K562 (cell line): ENCODE data around the gene TTLL11. TPM values are rescaled to one million over a fixed set of nuclear protein-coding genes. Genes with fewer than 3 reads are reported as not detected.

Experiments
- ATAC-seq: fragments of 200-7000 bp; cut with Tn5 transposase; 3 replicates; pipeline ENCODE4 v1.9.1; 2020; ENCODE audit warnings: moderate library complexity
- BruUV-seq: library from RNA; stranded (reverse); fragments of 400-500 nt; replicated peaks from 2 replicates; lab custom pipeline; 2021; lab: Mats Ljungman, UMichigan
- CTCF ChIA-PET: fragments of 300-600 bp; formaldehyde crosslinking; extraction: SDS; loops from one replicate; lab custom pipeline; 2021; ENCODE audit warnings: low intra/inter-chr PET ratio; lab: Yijun Ruan, JAX
- POLR2A ChIA-PET: fragments of 300-600, 350-650 bp; sonication (Branson Sonifier 250); formaldehyde crosslinking; extraction: SDS; loops from one replicate; lab custom pipeline; 2021; ENCODE audit warnings: antibody characterized with exemption, inconsistent platforms; lab: Yijun Ruan, JAX
- DNase-seq, 4 experiments: peaks; one replicate each; pipeline versions ENCODE4 v3.0.0 to v3.0.0-alpha.2; 2011 to 2018; ENCODE audit warnings: low spot score in 3 of 4, mixed read lengths in 3 of 4; ENCODE audit errors: extremely low read depth in 1 of 4
- FAIRE-seq: peaks from 2 replicates; lab custom pipeline; 2011; peaks lifted over from hg19 to GRCh38; lab: Jason Lieb, UNC
- H2AFZ ChIP-seq: 2 replicates; pipeline ENCODE4 v1.6.0; 2011; ENCODE audit warnings: low read depth, low read length, control low read depth, inconsistent platforms
- H3K27ac ChIP-seq: fragments of 200-600 bp; 3 replicates; pipeline ENCODE4 v1.8.0; 2011; ENCODE audit warnings: low read depth, mild to moderate bottlenecking, control low read depth, inconsistent platforms, low read length, moderate library complexity, mixed read lengths; ENCODE audit errors: extremely low read depth
- H3K27me3 ChIP-seq, 2 experiments: fragments of 300-600 bp in 1 of 2; 2 replicates in 1 of 2; 3 replicates in 1 of 2; pipeline versions ENCODE4 v1.6.0 to v1.8.0; 2011; ENCODE audit warnings: inconsistent platforms in 2 of 2, low read length in 2 of 2, mild to moderate bottlenecking in 1 of 2, mixed read lengths in 1 of 2, moderate library complexity in 1 of 2; ENCODE audit not compliant: control insufficient read depth in 2 of 2, insufficient read depth in 2 of 2
- H3K36me3 ChIP-seq: fragments of 300-600 bp; 3 replicates; pipeline ENCODE4 v1.8.0; 2011; ENCODE audit warnings: mild to moderate bottlenecking, low read length, inconsistent platforms; ENCODE audit not compliant: control insufficient read depth, insufficient read depth
- H3K4me1 ChIP-seq, 2 experiments: fragments of 200-600 bp in 1 of 2; replicated peaks in 1 of 2; 2 replicates in 1 of 2; 3 replicates in 1 of 2; pipeline versions ENCODE4 v1.5.1 to v1.8.0; 2011; ENCODE audit warnings: inconsistent platforms in 2 of 2, low read length in 2 of 2, mild to moderate bottlenecking in 1 of 2, mixed read lengths in 1 of 2, moderate library complexity in 1 of 2; ENCODE audit not compliant: control insufficient read depth in 2 of 2, insufficient read depth in 2 of 2
- H3K4me2 ChIP-seq: 2 replicates; pipeline ENCODE4 v1.6.1; 2011; ENCODE audit warnings: low read length, control low read depth, inconsistent platforms, mixed read lengths; ENCODE audit not compliant: insufficient read depth
- H3K4me3 ChIP-seq: fragments of 200-600 bp; sonication (generic), shearing (Covaris generic); 2 replicates; pipeline ENCODE4 v1.5.1; 2016; ENCODE audit warnings: control low read depth, inconsistent platforms
- H3K79me2 ChIP-seq: fragments of 200-600 bp; 3 replicates; pipeline ENCODE4 v1.8.0; 2011; ENCODE audit warnings: low read length, inconsistent platforms; ENCODE audit not compliant: control insufficient read depth, insufficient read depth
- H3K9ac ChIP-seq, 2 experiments: 2 replicates each; pipeline versions ENCODE4 v1.6.0 to v1.6.1; 2011; ENCODE audit warnings: low read depth in 2 of 2, low read length in 2 of 2, control low read depth in 1 of 2, inconsistent platforms in 1 of 2, mild to moderate bottlenecking in 1 of 2, mixed read lengths in 1 of 2; ENCODE audit not compliant: insufficient read depth in 1 of 2
- H3K9me1 ChIP-seq: one replicate; pipeline ENCODE4 v1.6.0; 2011; ENCODE audit warnings: inconsistent platforms, mild to moderate bottlenecking, low read length, moderate library complexity; ENCODE audit not compliant: control insufficient read depth, insufficient read depth
- H3K9me3 ChIP-seq: replicated peaks from 2 replicates; pipeline ENCODE4 v1.5.1; 2011; ENCODE audit warnings: low read depth, low read length, inconsistent platforms; ENCODE audit not compliant: control insufficient read depth, insufficient read depth
- H4K20me1 ChIP-seq: replicated peaks from 2 replicates; pipeline ENCODE4 v1.6.1; 2011; ENCODE audit warnings: low read length, inconsistent platforms, mixed read lengths; ENCODE audit not compliant: control insufficient read depth, insufficient read depth
- CEBPB ChIP-seq: fragments of 450-650 bp; IDR thresholded peaks from 2 replicates; pipeline ENCODE4 v1.6.1; 2016; ENCODE audit warnings: missing genetic modification characterization, missing compliant biosample characterization
- HDAC1 ChIP-seq, 2 experiments: fragments of 450-650 bp; IDR thresholded peaks; 2 replicates each; pipeline ENCODE4 v1.6.1; 2016 to 2017; ENCODE audit warnings: inconsistent platforms in 1 of 2, mild to moderate bottlenecking in 1 of 2, moderate library complexity in 1 of 2
- HDAC8 ChIP-seq: fragments of 450-650 bp; IDR thresholded peaks from 2 replicates; pipeline ENCODE4 v1.6.1; 2016; ENCODE audit warnings: mild to moderate bottlenecking, missing genetic modification characterization, moderate library complexity, missing compliant biosample characterization
- HNRNPLL ChIP-seq: fragments of 200-400 bp; formaldehyde crosslinking; IDR thresholded peaks from 2 replicates; pipeline ENCODE4 v1.6.1; 2017; ENCODE audit warnings: low read length, low read depth, mild to moderate bottlenecking; ENCODE audit not compliant: poor library complexity, severe bottlenecking
- ID3 ChIP-seq, 2 experiments: fragments of 250-450 bp in 1 of 2; fragments of 450-650 bp in 1 of 2; sonication (Bioruptor Pico) in 1 of 2; IDR thresholded peaks; 2 replicates each; pipeline versions ENCODE4 v1.6.1 to v1.8.0; 2016 to 2021; ENCODE audit warnings: mild to moderate bottlenecking in 2 of 2, moderate library complexity in 2 of 2, missing compliant biosample characterization in 1 of 2, missing genetic modification characterization in 1 of 2
- NCOR1 ChIP-seq: fragments of 450-650 bp; IDR thresholded peaks from 2 replicates; pipeline ENCODE4 v1.6.1; 2016; ENCODE audit warnings: mild to moderate bottlenecking, moderate library complexity
- RNF2 ChIP-seq: sonication (generic); IDR thresholded peaks from 2 replicates; pipeline ENCODE4 v1.6.1; 2016
- SMARCA4 ChIP-seq: fragments of 450-650 bp; IDR thresholded peaks from 2 replicates; pipeline ENCODE4 v1.6.1; 2016
- TEAD2 ChIP-seq: fragments of 450-650 bp; IDR thresholded peaks from 2 replicates; pipeline ENCODE4 v1.6.1; 2016; ENCODE audit warnings: missing genetic modification characterization, control low read depth, missing compliant biosample characterization
- ZNF239 ChIP-seq: fragments of 250-450 bp; sonication (Bioruptor Pico); IDR thresholded peaks from 2 replicates; pipeline ENCODE4 v1.4.0; 2020; ENCODE audit warnings: mild to moderate bottlenecking
- WGBS: fragments of 100-300 bp; shearing (Covaris generic); methylation state at CpG from one replicate; pipeline ENCODE4 v1.1.6; 2016; ENCODE audit warnings: low coverage, mixed read lengths; ENCODE audit not compliant: insufficient coverage; ENCODE audit errors: missing lambda C conversion rate; 5-methylcytosine and 5-hydroxymethylcytosine counted together
- in situ Hi-C: fragments of 300-500 bp; cut with MboI; formaldehyde crosslinking; loops from 4 replicates; pipeline ENCODE4 v1.15.0; 2018; ENCODE audit warnings: inconsistent platforms, mixed read lengths
- intact Hi-C: fragments of 100-400 bp; cut with micrococcal nuclease; formaldehyde crosslinking; loops from 2 replicates; pipeline ENCODE4 v1.14.2; 2022
- polyA plus RNA-seq, 8 experiments: library from polyadenylated mRNA; depleted of rRNA in 4 of 8; stranded (reverse) in 5 of 8; unstranded in 3 of 8; fragments of >200 nt; fragmentation: Nextera tagmentation in 2 of 8; fragmentation: Illumina TruSeq in 1 of 8; extraction: Ambion mirVana in 2 of 8; extraction: Trizol in 1 of 8; gene quantifications; 2 replicates each; pipeline versions ENCODE4 v1.2.1 to v1.2.3, GENCODE V29; 2011 to 2014; ENCODE audit warnings: inconsistent platforms in 1 of 8, missing spikeins in 1 of 8
- total RNA-seq, 7 experiments: library from RNA; depleted of rRNA in 6 of 7; stranded (reverse); fragments of >200 nt in 6 of 7; fragmentation: Illumina TruSeq in 2 of 7; extraction: Trizol in 2 of 7; gene quantifications; 2 replicates each; pipeline versions ENCODE4 v1.2.1 to v1.2.3, GENCODE V29; 2011 to 2021; ENCODE audit warnings: low replicate concordance in 1 of 7

The TTLL11 gene
- total and polyA plus RNA-seq, 9 of the 15 experiments (the other 6 are each of a cell fraction or from before 2014, with no cell fraction given) = 0.83 to 4.4 (median 2.7) TPM

GRCh38 chr9:122088880-122089706 lies 4.0 kb downstream of the TTLL11 start (continued):
- TF ChIP-seq NCOR1 (peak; percentile 15; the same call in 1 of the 2 replicates), SMARCA4 (peak; percentile 27; the same call in 1 of the 2 replicates), HDAC1 (IDR thresholded peaks at IDR 0.05) (0 out of 4 replicates have a peak, but pooled peaks of 1 of the 2 experiments have one; percentile 12)

GRCh38 chr9:122087406-122088200 lies 5.5 kb downstream of the TTLL11 start:
- no peaks in the 10 kb centered on the region for H3K9me1 ChIP-seq
- H3K4me3 ChIP-seq = no peak overlapping the region
- no peak for FAIRE-seq
- ChIA-PET POLR2A (no interaction called here), CTCF (no interaction called here)
- H2AFZ ChIP-seq = no peak overlapping the region
- no TSS peak for BruUV-seq
- H3K9me3 ChIP-seq = no peaks in the 10 kb centered on the region; the same call in 1 of the 2 replicates
- no peak overlapping the region for H3K4me2 ChIP-seq
- no peak for ATAC-seq
- no peak overlapping the region for H3K27ac ChIP-seq
- no peaks in the 10 kb centered on the region for H3K36me3 ChIP-seq
- no peaks in the 10 kb centered on the region for H4K20me1 ChIP-seq
- peaks cover 16% of the 10 kb centered on the region; the same call in 2 of the 3 replicates for H3K79me2 ChIP-seq
- TF ChIP-seq ZNF239 (CRISPR knock-in tag) (no peak), RNF2 (no peak), TEAD2 (no peak), HDAC8 (tag) (no peak), HNRNPLL (no peak), ID3 (CRISPR knock-in tag; IDR thresholded peaks at IDR 0.05) (no peak), ID3 (tag; IDR thresholded peaks at IDR 0.05) (no peak), CEBPB (tag) (0 out of 2 replicates have a peak, but pooled peaks have one; percentile 10)
- 73% methylated on average over 8 of the region's 8 CpGs for WGBS
- H3K9ac ChIP-seq = no peak overlapping the region
- intact Hi-C loops = no loop called here
- in situ Hi-C loops = no loop called here
- DNase-seq = no peak
- H3K4me1 ChIP-seq = peaks cover 9 to 10% of the 10 kb centered on the region in 2 experiments; a peak in 4 of 5 replicates
- no peaks in the 10 kb centered on the region for H3K27me3 ChIP-seq
